Measurements from ENCODE around the gene PRDX2. TPM values are rescaled to one million over a fixed set of nuclear protein-coding genes. Genes with fewer than 3 reads are reported as not detected.
"Not testable (repeated sequence)": the region's sequence is repeated elsewhere in the genome, so short reads cannot be mapped to it uniquely, and the experiment has no call there.

PRDX2 gene
- total RNA-seq, 4 donors from 2014 or later, result 357 to 551 (median 406) TPM

DNA sequence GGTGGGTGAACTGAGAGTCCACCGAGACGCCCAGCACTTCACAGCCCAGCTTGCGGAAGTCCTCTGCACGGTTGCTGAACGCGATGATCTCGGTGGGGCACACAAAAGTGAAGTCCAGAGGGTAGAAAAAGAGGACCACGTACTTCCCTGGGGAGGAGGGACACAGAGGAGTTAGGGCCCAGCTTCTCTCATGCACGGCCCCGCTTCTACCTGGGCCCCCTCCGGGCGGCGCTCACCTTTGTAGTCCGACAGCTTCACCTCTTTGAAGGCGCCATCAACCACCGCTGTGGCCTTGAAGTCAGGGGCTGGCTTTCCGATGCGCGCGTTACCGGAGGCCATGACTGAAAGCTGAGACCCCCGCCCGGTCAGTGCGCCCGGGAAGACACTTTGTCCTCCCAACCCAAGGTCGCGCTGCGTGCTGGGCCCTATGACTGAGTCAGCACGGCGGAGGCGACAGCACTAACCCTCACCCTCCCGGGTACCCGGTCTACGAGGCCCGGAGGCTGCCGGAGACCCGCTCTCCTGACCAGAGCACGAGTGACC, 606 bp downstream of the PRDX2 start:
- Histone ChIP-seq H3K27me3 (no peaks in the 10 kb centered on the region), H3K4me3 (peak overlapping the region; percentile 84 to 90 (median 86)), H3K27ac (peak overlapping the region; percentile 86 to 93 (median 90)), H3K36me3 (peaks cover 0 to 22% of the 10 kb centered on the region in 2 donors), H3K4me1 (peaks cover 11 to 25% of the 10 kb centered on the region in 2 donors), H3K9me3 (no peaks in the 10 kb centered on the region)
- intact Hi-C loops (cut with DNase I; ENCODE audit: low total_unique reads), result no loop called here
- in situ Hi-C loops (cut with MboI; ENCODE audit: low sequenced_read_pairs in 4 of 4), result no loop called here
- DNase-seq (no peak), ATAC-seq (peak; percentile 10 to 21)
- TF ChIP-seq, protein P1, sequence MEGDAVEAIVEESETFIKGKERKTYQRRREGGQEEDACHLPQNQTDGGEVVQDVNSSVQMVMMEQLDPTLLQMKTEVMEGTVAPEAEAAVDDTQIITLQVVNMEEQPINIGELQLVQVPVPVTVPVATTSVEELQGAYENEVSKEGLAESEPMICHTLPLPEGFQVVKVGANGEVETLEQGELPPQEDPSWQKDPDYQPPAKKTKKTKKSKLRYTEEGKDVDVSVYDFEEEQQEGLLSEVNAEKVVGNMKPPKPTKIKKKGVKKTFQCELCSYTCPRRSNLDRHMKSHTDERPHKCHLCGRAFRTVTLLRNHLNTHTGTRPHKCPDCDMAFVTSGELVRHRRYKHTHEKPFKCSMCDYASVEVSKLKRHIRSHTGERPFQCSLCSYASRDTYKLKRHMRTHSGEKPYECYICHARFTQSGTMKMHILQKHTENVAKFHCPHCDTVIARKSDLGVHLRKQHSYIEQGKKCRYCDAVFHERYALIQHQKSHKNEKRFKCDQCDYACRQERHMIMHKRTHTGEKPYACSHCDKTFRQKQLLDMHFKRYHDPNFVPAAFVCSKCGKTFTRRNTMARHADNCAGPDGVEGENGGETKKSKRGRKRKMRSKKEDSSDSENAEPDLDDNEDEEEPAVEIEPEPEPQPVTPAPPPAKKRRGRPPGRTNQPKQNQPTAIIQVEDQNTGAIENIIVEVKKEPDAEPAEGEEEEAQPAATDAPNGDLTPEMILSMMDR (IDR thresholded peaks at IDR 0.05 in 4 of 5, conservative IDR thresholded peaks at IDR 0.05 in 1 of 5), result no peak
- no peak for TF ChIP-seq POLR2A (IDR thresholded peaks at IDR 0.05)

DNA sequence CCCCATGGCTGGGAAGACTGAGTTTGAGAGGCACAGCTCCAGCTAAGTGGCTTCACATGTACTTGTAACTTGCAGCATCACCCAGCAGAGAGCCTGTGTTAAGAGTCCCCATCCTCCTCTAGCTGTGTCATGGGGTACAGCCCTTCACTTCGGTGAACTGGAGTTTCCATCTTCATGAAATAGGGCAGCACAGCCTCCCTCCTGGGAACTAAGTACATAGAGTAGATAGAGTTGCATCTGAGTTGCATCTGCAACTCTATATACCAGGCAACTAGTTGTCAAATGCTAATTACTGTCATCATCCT, 1.2 kb downstream of the PRDX2 start:
- Histone ChIP-seq H3K4me3 (peak overlapping the region; percentile 84 to 90 (median 86)), H3K4me1 (peaks cover 9 to 26% of the 10 kb centered on the region in 2 donors), H3K27ac (peak overlapping the region; percentile 86 to 93 (median 90)), H3K36me3 (peaks cover 0 to 22% of the 10 kb centered on the region in 2 donors), H3K27me3 (no peaks in the 10 kb centered on the region), H3K9me3 (no peaks in the 10 kb centered on the region)
- intact Hi-C loops (cut with DNase I; ENCODE audit: low total_unique reads), result no loop called here
- in situ Hi-C loops (cut with MboI; ENCODE audit: low sequenced_read_pairs in 4 of 4), result no loop called here
- DNase-seq (no peak), ATAC-seq (no peak)
- TF ChIP-seq, protein P1 (IDR thresholded peaks at IDR 0.05 in 4 of 5, conservative IDR thresholded peaks at IDR 0.05 in 1 of 5), result no peak
- TF ChIP-seq POLR2A (IDR thresholded peaks at IDR 0.05), result no peak

DNA sequence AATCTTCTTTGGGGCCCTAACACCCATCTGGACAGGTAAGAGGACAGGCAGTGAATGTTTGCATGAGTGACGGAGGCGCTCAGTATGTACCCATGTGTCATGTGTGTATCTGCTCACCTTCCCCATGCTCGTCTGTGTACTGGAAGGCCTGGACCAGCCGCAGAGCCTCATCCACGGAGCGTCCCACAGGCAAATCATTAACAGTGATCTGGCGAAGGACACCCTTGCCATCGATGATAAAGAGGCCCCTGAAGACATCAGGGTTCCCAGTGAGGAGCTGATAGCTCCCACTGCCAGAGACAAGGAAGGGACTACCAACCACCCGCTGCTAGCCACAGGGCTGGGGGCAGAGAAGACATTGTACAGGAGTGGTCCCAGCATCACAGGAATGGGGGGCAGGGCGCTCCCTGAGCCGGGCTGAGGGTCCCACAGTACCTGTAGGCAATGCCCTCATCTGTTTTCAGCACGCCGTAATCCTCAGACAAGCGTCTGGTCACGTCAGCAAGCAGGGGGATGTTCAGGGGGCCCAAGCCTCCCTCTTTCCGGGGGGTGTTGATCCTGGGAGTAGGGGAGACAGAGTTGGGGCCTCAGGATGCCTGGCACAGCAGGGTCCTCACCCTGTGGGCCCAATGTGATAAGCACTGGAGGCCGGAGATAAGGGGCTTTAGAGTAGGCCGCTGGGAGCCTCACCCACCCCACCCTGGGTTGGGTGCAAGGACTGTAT, 1.7 kb downstream of the PRDX2 start:
- Histone ChIP-seq H3K36me3 (peaks cover 0 to 22% of the 10 kb centered on the region in 2 donors), H3K27me3 (no peaks in the 10 kb centered on the region), H3K4me3 (no peak overlapping the region), H3K27ac (peak overlapping the region in 2 of 4 donors; percentile 86 to 93), H3K9me3 (no peaks in the 10 kb centered on the region), H3K4me1 (peaks cover 10 to 26% of the 10 kb centered on the region in 2 donors)
- intact Hi-C loops (cut with DNase I; ENCODE audit: low total_unique reads) (no loop called here), in situ Hi-C loops (cut with MboI; ENCODE audit: low sequenced_read_pairs in 4 of 4) (loop anchor here in 2 of 4 donors (5.0 kb wide), 1 partner anchor 38 kb away; no protein-coding TSS in a partner anchor)
- ATAC-seq, result no peak
- DNase-seq, result no peak
- TF ChIP-seq, protein P1 (IDR thresholded peaks at IDR 0.05 in 4 of 5, conservative IDR thresholded peaks at IDR 0.05 in 1 of 5), result no peak
- no peak for TF ChIP-seq POLR2A (IDR thresholded peaks at IDR 0.05)

DNA sequence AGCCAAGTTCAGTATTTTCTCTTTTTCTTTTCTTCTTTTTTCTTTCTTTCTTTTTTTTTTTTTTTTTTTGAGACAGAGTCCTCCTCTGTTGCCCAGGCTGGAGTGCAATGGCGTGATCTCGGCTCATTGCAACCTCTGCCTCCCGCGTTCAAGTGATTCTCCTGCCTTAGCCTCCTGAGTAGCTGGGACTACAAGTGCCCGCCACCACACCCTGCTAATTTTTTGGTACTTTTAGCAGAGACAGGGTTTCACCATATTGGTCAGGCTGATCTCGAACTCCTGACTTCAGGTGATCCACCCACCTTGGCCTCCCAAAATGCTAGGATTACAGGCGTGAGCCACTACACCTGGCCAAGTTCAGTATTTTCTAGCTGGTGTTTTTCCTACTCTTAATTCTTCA, 4.0 kb downstream of the PRDX2 start:
- H3K4me3 ChIP-seq; H3K27me3 ChIP-seq; H3K27ac ChIP-seq; H3K9me3 ChIP-seq; DNase-seq; ATAC-seq; intact Hi-C loops (cut with DNase I; ENCODE audit: low total_unique reads): not testable (repeated sequence)
- Histone ChIP-seq H3K36me3 (peaks cover 0 to 22% of the 10 kb centered on the region in 2 donors), H3K4me1 (peaks cover 19 to 31% of the 10 kb centered on the region in 2 donors)
- in situ Hi-C loops (cut with MboI; ENCODE audit: low sequenced_read_pairs in 4 of 4), result loop anchor here in 2 of 4 donors (5.0 kb wide), 1 partner anchor 35 kb away; no protein-coding TSS in a partner anchor

DNA sequence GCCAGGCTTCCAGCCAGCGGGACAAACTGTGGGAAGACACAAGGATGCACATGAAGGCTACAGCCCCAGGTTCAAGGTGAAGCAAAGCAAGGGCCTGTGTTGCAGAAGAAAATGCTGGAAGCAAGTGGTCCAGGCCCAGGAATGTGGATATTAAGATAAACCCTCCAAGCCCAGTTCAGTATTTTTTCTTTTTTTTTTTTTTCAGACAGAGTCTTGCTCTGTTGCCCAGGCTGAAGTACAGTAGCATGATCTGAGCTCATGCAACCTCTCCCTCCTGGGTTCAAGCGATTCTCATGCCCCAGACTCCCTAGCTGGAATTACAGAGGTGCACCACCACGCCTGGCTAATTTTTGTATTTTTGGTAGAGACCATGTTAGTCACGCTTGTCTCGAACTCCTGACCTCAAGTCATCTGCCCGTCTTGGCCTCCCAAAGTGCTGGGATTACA, 4.4 kb downstream of the PRDX2 start:
- peaks cover 16 to 27% of the 10 kb centered on the region in 2 donors for H3K4me1 ChIP-seq
- TF ChIP-seq, protein P1 (IDR thresholded peaks at IDR 0.05 in 4 of 5, conservative IDR thresholded peaks at IDR 0.05 in 1 of 5), result no peak
- TF ChIP-seq POLR2A (IDR thresholded peaks at IDR 0.05), result no peak
- no peaks in the 10 kb centered on the region for H3K27me3 ChIP-seq
- H3K27ac ChIP-seq, result peak overlapping the region in 1 of 4 donors; percentile 47
- H3K9me3 ChIP-seq, result no peaks in the 10 kb centered on the region
- no peak for DNase-seq
- ATAC-seq, result no peak
- H3K4me3 ChIP-seq, result no peak overlapping the region
- in situ Hi-C loops (cut with MboI; ENCODE audit: low sequenced_read_pairs in 4 of 4) (loop anchor here in 2 of 4 donors (5.0 kb wide), 1 partner anchor 35 kb away; no protein-coding TSS in a partner anchor), intact Hi-C loops (cut with DNase I; ENCODE audit: low total_unique reads) (no loop called here)
- peaks cover 0 to 22% of the 10 kb centered on the region in 2 donors for H3K36me3 ChIP-seq

Data from gastrocnemius medialis (tissue), 4 donors.